A549 (cell line): ENCODE data around the gene NCOA4.

ENCODE experiments used
- BCL3 ChIP-seq: fragments of >200 bp; sonication (Bioruptor Twin); formaldehyde crosslinking; IDR thresholded peaks from 3 replicates; pipeline ENCODE4 v1.6.1; 2016
- BHLHE40 ChIP-seq: IDR thresholded peaks from 2 replicates; pipeline ENCODE4 v1.6.1; 2012; ENCODE audit warnings: low read depth, low read length, inconsistent platforms
- CTCF ChIP-seq: fragments of >200 bp; sonication (Bioruptor Twin); formaldehyde crosslinking; IDR thresholded peaks from 3 replicates; pipeline ENCODE4 v1.5.1; 2016
- ELK1 ChIP-seq: fragments of 150-350 bp; IDR thresholded peaks from 2 replicates; pipeline ENCODE4 v1.6.1; 2014; ENCODE audit warnings: low read depth, mild to moderate bottlenecking, low read length
- EP300 ChIP-seq, 2 experiments: fragments of >200 bp; sonication (Bioruptor Twin); formaldehyde crosslinking; IDR thresholded peaks; 2 replicates in 1 of 2; 3 replicates in 1 of 2; pipeline ENCODE4 v1.6.1; 2016 to 2017
- FOXS1 ChIP-seq: fragments of 250-450 bp; sonication (Bioruptor Pico); IDR thresholded peaks from 2 replicates; pipeline ENCODE4 v1.5.0; 2020; ENCODE audit warnings: mild to moderate bottlenecking, moderate library complexity
- HDAC2 ChIP-seq: fragments of 200-600 bp; sonication (generic); IDR thresholded peaks from 2 replicates; pipeline ENCODE4 v1.6.1; 2016
- MYC ChIP-seq: IDR thresholded peaks from 2 replicates; pipeline ENCODE4 v1.6.1; 2012; ENCODE audit warnings: mild to moderate bottlenecking, inconsistent platforms, low read length, improper control_type of control experiment, borderline replicate concordance
- NR3C1 ChIP-seq: fragments of >200 bp; sonication (Bioruptor Twin); formaldehyde crosslinking; IDR thresholded peaks from 3 replicates; pipeline ENCODE4 v1.6.1; 2017
- POLR2A ChIP-seq: IDR thresholded peaks from 2 replicates; pipeline ENCODE4 v1.6.1; 2012; ENCODE audit warnings: mild to moderate bottlenecking, low read length
- RAD21 ChIP-seq, 2 experiments: fragments of >200 bp in 1 of 2; sonication (Bioruptor Twin) in 1 of 2; formaldehyde crosslinking in 1 of 2; IDR thresholded peaks in 1 of 2; conservative IDR thresholded peaks in 1 of 2; 2 replicates in 1 of 2; 3 replicates in 1 of 2; pipeline ENCODE4 v1.6.1; 2012 to 2018; ENCODE audit warnings: inconsistent platforms in 1 of 2
- RFX5 ChIP-seq: fragments of 450-650 bp; IDR thresholded peaks from 2 replicates; pipeline ENCODE4 v1.7.1; 2014; ENCODE audit warnings: antibody characterized with exemption, mild to moderate bottlenecking, moderate library complexity
- ZC3H11A ChIP-seq: fragments of 450-650 bp; IDR thresholded peaks from 2 replicates; pipeline ENCODE4 v1.6.1; 2014; ENCODE audit warnings: antibody characterized with exemption, mild to moderate bottlenecking

GRCh38 chr10:46016190-46016589 lies 14.2 kb downstream of the NCOA4 start:
- no peak for TF ChIP-seq EP300 (IDR thresholded peaks at IDR 0.05)
- TF ChIP-seq RFX5, result no peak
- no peak for TF ChIP-seq RAD21 (conservative IDR thresholded peaks at IDR 0.05 in 1 of 2, IDR thresholded peaks at IDR 0.05 in 1 of 2)
- no peak for TF ChIP-seq CTCF
- no peak for TF ChIP-seq ZC3H11A
- no peak for TF ChIP-seq NR3C1
- TF ChIP-seq MYC, result no peak
- no peak for TF ChIP-seq FOXS1
- no peak for TF ChIP-seq POLR2A
- no peak for TF ChIP-seq HDAC2
- TF ChIP-seq ELK1, result no peak
- no peak for TF ChIP-seq BCL3
- no peak for TF ChIP-seq BHLHE40
